Vagina (tissue), 2 donors: ENCODE measurements around the gene NPAS3.

ENCODE experiments used
- CTCF ChIP-seq, 3 experiments: fragments of 450-650 bp in 2 of 3; fragments of 200-600 bp in 1 of 3; sonication (generic) in 1 of 3; IDR thresholded peaks; one replicate each; pipeline ENCODE4 v1.5.1; 2017 to 2019; ENCODE audit warnings: antibody characterized with exemption in 3 of 3, mild to moderate bottlenecking in 2 of 3, moderate library complexity in 2 of 3
- POLR2A ChIP-seq, 2 donors: fragments of 450-650 bp; IDR thresholded peaks; one replicate each; pipeline ENCODE4 v1.6.1; 2017; ENCODE audit warnings: antibody characterized with exemption in 2 of 2, mild to moderate bottlenecking in 2 of 2, moderate library complexity in 2 of 2
- POLR2AphosphoS5 ChIP-seq, 2 donors: sonication (generic); formaldehyde crosslinking; IDR thresholded peaks; one replicate each; pipeline ENCODE4 v1.9.0; 2017; ENCODE audit warnings: antibody characterized with exemption in 2 of 2, mild to moderate bottlenecking in 2 of 2, low read depth in 1 of 2; ENCODE audit not compliant: insufficient read depth in 1 of 2

GRCh38 chr14:33631021-33631420, 692.3 kb downstream of the NPAS3 start:
- no peak for TF ChIP-seq POLR2AphosphoS5 (IDR thresholded peaks at IDR 0.05; ENCODE audit: insufficient read depth in 1 of 2, low read depth in 1 of 2)
- no peak for TF ChIP-seq CTCF (IDR thresholded peaks at IDR 0.05)
- no peak for TF ChIP-seq POLR2A (IDR thresholded peaks at IDR 0.05)
